DMS153 (cell line): ENCODE data around the gene ZFYVE9.
"Not testable (repeated sequence)": the region's sequence is repeated elsewhere in the genome, so short reads cannot be mapped to it uniquely, and the experiment has no call there.

ENCODE experiments used
- DNase-seq: peaks from one replicate; lab custom pipeline; 2025; lab: John Stamatoyannopoulos, UW

Gene ZFYVE9

DNA sequence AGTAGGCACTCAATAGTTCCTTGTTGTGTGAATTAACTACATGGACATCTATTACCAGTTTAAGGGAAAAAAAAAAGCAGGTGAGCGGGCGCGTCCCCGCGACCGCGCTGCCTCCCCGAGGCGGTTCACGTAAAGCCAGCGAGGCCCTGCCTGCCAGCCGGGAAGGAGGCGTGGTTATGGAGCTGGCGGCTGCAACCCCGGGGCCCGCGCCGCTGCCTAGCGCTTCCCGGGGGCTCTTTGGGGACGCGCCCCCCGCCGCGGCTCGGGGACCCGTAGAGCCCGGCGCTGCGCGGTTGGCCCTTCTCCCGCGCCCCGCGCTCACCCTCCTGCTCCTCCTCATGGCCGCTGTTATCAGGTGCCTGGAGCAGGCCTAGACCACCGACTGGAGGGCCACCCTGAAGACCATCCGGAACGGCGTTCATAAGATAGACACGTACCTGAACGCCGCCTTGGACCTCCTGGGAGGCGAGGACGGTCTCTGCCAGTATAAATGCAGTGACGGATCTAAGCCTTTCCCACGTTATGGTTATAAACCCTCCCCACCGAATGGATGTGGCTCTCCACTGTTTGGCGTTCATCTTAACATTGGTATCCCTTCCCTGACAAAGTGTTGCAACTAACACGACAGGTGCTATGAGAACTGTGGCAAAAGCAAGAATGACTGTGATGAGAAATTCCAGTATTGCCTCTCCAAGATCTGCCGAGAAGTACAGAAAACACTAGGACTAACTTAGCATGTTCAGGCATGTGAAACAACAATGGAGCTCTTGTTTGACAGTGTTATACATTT is 226.7 kb downstream of the ZFYVE9 start:
- peak; percentile 50 for DNase-seq

GRCh38 chr1:52369851-52370250 is 228.0 kb downstream of the ZFYVE9 start:
- DNase-seq = not testable (repeated sequence)

DNA sequence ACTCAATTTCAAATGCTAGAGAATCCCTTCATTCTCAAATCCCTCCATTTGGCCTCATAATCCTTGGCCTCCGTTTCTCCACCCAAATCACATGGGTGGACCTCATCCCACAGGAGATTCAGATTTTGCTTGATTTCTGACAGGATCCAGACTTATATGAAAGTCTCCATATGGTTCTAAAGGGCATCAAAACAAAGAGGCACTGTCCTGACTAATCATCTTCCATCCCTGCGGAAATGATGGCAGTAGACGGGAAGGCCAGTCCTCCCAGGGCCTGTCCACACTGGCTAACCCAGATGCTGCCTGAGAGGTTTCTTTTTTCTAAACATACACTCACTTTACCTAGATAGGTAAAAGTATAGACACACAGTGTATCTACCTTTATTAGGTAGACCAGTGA is 243.5 kb downstream of the ZFYVE9 start:
- no peak for DNase-seq

DNA sequence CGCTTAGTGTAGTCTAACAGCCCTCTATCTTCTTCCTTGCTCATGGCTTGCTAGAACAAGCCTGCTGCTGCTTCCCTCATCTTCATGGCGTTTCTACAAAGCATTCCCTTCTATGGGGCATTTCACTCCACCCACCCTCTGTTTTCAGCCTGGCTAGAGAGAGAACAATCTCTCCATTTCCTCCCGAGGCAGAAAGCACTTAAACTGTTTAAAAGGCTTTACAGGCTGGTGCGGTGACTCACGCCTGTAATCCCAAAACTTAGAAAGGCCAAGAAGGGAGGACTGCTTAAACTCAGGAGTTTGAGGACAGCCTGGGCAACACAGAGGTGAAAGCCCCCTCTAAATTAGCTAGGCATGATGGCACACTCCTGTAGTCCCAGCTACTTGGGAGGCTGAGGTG is 244.6 kb downstream of the ZFYVE9 start:
- DNase-seq = no peak

- DNase-seq = no peak
These were observed 251.3 kb downstream of the ZFYVE9 start for GRCh38 chr1:52393174-52393573.
